CD4-positive, alpha-beta T cell (primary cell): ENCODE data around the gene ITGAX. TPM values are rescaled to one million over a fixed set of nuclear protein-coding genes. Genes with fewer than 3 reads are reported as not detected.

Experiments
- ATAC-seq: fragments of 200-7000 bp; cut with Tn5 transposase; one replicate; pipeline ENCODE4 v1.10.0; 2022; ENCODE audit warnings: mild to moderate bottlenecking; ENCODE audit not compliant: poor library complexity
- CTCF ChIA-PET: fragments of 350-600 bp; sonication (Branson Sonifier 250); formaldehyde crosslinking; loops from one replicate; lab custom pipeline; 2021; ENCODE audit warnings: antibody characterized with exemption, inconsistent platforms; lab: Charles Lee
- POLR2A ChIA-PET: fragments of 350-600 bp; sonication (Branson Sonifier 250); formaldehyde crosslinking; loops from one replicate; lab custom pipeline; 2021; ENCODE audit warnings: antibody characterized with exemption, inconsistent platforms; lab: Charles Lee
- DNase-seq, 14 experiments: peaks; one replicate each; pipeline ENCODE4 v3.0.0-alpha.2; 2013 to 2020; ENCODE audit warnings: mixed read lengths in 2 of 14
- H3K27ac ChIP-seq, 2 donors: one replicate each; pipeline versions ENCODE4 v1.5.1 to v1.7.0; 2013; ENCODE audit warnings: low read length in 2 of 2, low read depth in 1 of 2, mild to moderate bottlenecking in 1 of 2
- H3K27me3 ChIP-seq, 2 experiments: 1 replicate in 1 of 2; 2 replicates in 1 of 2; pipeline versions ENCODE4 v1.6.1 to v1.7.0; 2013; ENCODE audit warnings: low read length in 2 of 2, control low read depth in 1 of 2, mild to moderate bottlenecking in 1 of 2, moderate library complexity in 1 of 2; ENCODE audit not compliant: insufficient read depth in 2 of 2, control insufficient read depth in 1 of 2
- H3K36me3 ChIP-seq: one replicate; pipeline ENCODE4 v1.6.1; 2013; ENCODE audit warnings: low read length, control low read depth; ENCODE audit not compliant: insufficient read depth
- H3K4me1 ChIP-seq: one replicate; pipeline ENCODE4 v1.6.1; 2013; ENCODE audit warnings: low read length, control low read depth; ENCODE audit not compliant: insufficient read depth
- H3K4me3 ChIP-seq: one replicate; pipeline ENCODE4 v1.5.1; 2013; ENCODE audit warnings: mild to moderate bottlenecking, low read length, moderate library complexity
- H3K9me3 ChIP-seq, 2 experiments: 1 replicate in 1 of 2; 2 replicates in 1 of 2; pipeline versions ENCODE4 v1.6.1 to v1.7.0; 2013; ENCODE audit warnings: low read length in 2 of 2, mild to moderate bottlenecking in 2 of 2, control low read depth in 1 of 2, moderate library complexity in 1 of 2; ENCODE audit not compliant: control insufficient read depth in 1 of 2, insufficient read depth in 1 of 2
- H3K27ac Mint-ChIP-seq: one replicate; pipeline ENCODE4 v1.8.0; 2020; ENCODE audit warnings: mixed read lengths
- H3K27me3 Mint-ChIP-seq: one replicate; pipeline ENCODE4 v1.8.0; 2021; ENCODE audit warnings: mixed read lengths
- H3K36me3 Mint-ChIP-seq: one replicate; pipeline ENCODE4 v1.8.0; 2021; ENCODE audit warnings: low read depth, mixed read lengths
- H3K4me1 Mint-ChIP-seq: one replicate; pipeline ENCODE4 v1.8.0; 2021; ENCODE audit warnings: low read depth, mixed read lengths
- H3K4me3 Mint-ChIP-seq: one replicate; pipeline ENCODE4 v1.8.0; 2020; ENCODE audit warnings: mild to moderate bottlenecking, mixed read lengths
- H3K9me3 Mint-ChIP-seq: one replicate; pipeline ENCODE4 v1.8.0; 2020; ENCODE audit warnings: mixed read lengths
- CTCF ChIP-seq: fragments of 200-600 bp; IDR thresholded peaks from one replicate; pipeline ENCODE4 v1.8.0; 2022; ENCODE audit warnings: antibody characterized with exemption, mild to moderate bottlenecking
- intact Hi-C, 2 experiments: fragments of 100-400 bp; cut with DNase I in 1 of 2; cut with micrococcal nuclease in 1 of 2; formaldehyde crosslinking; loops; one replicate each; pipeline versions ENCODE4 v1.15.1 to v1.9.0; 2023 to 2025; cut with DNase I, micrococcal nuclease
- total RNA-seq, 174 experiments: library from RNA in 2 of 174; stranded (reverse) in 2 of 174; gene quantifications; one replicate each; pipeline ENCODE4 v1.2.3 and lab custom pipeline; 2021 to 2026

The ITGAX gene
- total RNA-seq, 2 experiments from 2014 or later, result 5.5 to 6.0 TPM

- Mint-ChIP-seq H3K36me3 (no peaks in the 10 kb centered on the region), H3K27ac (no peak overlapping the region), H3K4me3 (no peak overlapping the region), H3K4me1 (no peaks in the 10 kb centered on the region), H3K27me3 (peaks cover 31% of the 10 kb centered on the region), H3K9me3 (no peaks in the 10 kb centered on the region)
- Histone ChIP-seq H3K9me3 (no peaks in the 10 kb centered on the region), H3K36me3 (no peaks in the 10 kb centered on the region), H3K27ac (no peak overlapping the region), H3K4me1 (no peaks in the 10 kb centered on the region), H3K4me3 (no peak overlapping the region), H3K27me3 (peaks cover 0 to 3% of the 10 kb centered on the region in 2 experiments)
- CTCF ChIA-PET, result no interaction called here
- ATAC-seq, result no peak
- no peak for DNase-seq
- no peak for TF ChIP-seq CTCF
- POLR2A ChIA-PET, result no interaction called here
- intact Hi-C loops, result no loop called here
Observed at GRCh38 chr16:31388535-31388934, 33.6 kb downstream of the ITGAX start.

- Mint-ChIP-seq H3K36me3 (no peaks in the 10 kb centered on the region), H3K4me1 (no peaks in the 10 kb centered on the region)
Observed at GRCh38 chr16:31390504-31391041, 35.6 kb downstream of the ITGAX start.

GRCh38 chr16:31393056-31393455, 38.1 kb downstream of the ITGAX start, which contains the start of gene ITGAD:
Gene ITGAD (plus strand): TSS chr16:31393335. CDS start chr16:31393361, 26 bp downstream.
- H3K27me3 Mint-ChIP-seq, result peaks cover 15% of the 10 kb centered on the region
- intact Hi-C loops, result no loop called here
- ChIA-PET CTCF (no interaction called here), POLR2A (no interaction called here)
- no peak within 1 kb of the TSS for H3K4me3 ChIP-seq
- DNase-seq, result no peak
- no peak within 1 kb of the TSS for H3K27ac ChIP-seq
- TF ChIP-seq CTCF, result no peak
- no peaks in the 10 kb centered on the region for H3K9me3 ChIP-seq
- H3K36me3 Mint-ChIP-seq, result no peaks in the 10 kb centered on the region
- H3K27me3 ChIP-seq, result no peaks in the 10 kb centered on the region
- no peaks in the 10 kb centered on the region for H3K4me1 ChIP-seq
- H3K4me3 Mint-ChIP-seq, result no peak within 1 kb of the TSS
- no peak within 1 kb of the TSS for H3K27ac Mint-ChIP-seq
- no peaks in the 10 kb centered on the region for H3K9me3 Mint-ChIP-seq
- H3K4me1 Mint-ChIP-seq, result no peaks in the 10 kb centered on the region
- no peaks in the 10 kb centered on the region for H3K36me3 ChIP-seq
- ATAC-seq, result no peak

More at GRCh38 chr16:31390504-31391041, 35.6 kb downstream of the ITGAX start:
- intact Hi-C loops, result no loop called here
- DNase-seq (no peak), ATAC-seq (no peak)
- Mint-ChIP-seq H3K27me3 (peaks cover 21% of the 10 kb centered on the region), H3K27ac (no peak overlapping the region), H3K9me3 (no peaks in the 10 kb centered on the region), H3K4me3 (no peak overlapping the region)
- H3K36me3 ChIP-seq, result no peaks in the 10 kb centered on the region
- H3K4me1 ChIP-seq, result no peaks in the 10 kb centered on the region
- H3K4me3 ChIP-seq, result no peak overlapping the region
- ChIA-PET CTCF (no interaction called here), POLR2A (no interaction called here)
- H3K27ac ChIP-seq, result no peak overlapping the region
- no peaks in the 10 kb centered on the region for H3K9me3 ChIP-seq
- TF ChIP-seq CTCF, result no peak
- no peaks in the 10 kb centered on the region for H3K27me3 ChIP-seq
